ENCODE data around the gene KIAA1671.

DNA sequence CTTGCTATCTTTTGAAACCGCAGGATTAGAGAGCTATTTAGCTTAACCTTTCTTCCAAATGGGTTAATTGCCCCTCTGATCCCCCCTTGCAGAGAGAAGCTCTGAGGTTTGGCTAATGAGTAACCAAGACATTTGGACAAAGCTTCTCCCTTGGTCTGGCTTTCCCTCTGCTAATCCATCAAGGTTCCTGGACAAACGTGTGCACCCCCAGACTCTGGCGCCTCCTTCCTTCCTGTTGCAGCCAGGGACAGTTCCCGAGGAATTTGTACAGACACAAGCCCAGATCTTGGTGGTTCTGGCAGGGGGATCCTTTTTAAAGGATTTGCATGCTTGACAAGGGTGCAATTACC is 1.6 kb downstream of the KIAA1671 start:
- TF ChIP-seq, protein P1, sequence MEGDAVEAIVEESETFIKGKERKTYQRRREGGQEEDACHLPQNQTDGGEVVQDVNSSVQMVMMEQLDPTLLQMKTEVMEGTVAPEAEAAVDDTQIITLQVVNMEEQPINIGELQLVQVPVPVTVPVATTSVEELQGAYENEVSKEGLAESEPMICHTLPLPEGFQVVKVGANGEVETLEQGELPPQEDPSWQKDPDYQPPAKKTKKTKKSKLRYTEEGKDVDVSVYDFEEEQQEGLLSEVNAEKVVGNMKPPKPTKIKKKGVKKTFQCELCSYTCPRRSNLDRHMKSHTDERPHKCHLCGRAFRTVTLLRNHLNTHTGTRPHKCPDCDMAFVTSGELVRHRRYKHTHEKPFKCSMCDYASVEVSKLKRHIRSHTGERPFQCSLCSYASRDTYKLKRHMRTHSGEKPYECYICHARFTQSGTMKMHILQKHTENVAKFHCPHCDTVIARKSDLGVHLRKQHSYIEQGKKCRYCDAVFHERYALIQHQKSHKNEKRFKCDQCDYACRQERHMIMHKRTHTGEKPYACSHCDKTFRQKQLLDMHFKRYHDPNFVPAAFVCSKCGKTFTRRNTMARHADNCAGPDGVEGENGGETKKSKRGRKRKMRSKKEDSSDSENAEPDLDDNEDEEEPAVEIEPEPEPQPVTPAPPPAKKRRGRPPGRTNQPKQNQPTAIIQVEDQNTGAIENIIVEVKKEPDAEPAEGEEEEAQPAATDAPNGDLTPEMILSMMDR (conservative IDR thresholded peaks at IDR 0.05; ENCODE audit: low read length), result no peak
- TF ChIP-seq EZH2phosphoT487 (IDR thresholded peaks at IDR 0.05; ENCODE audit: borderline replicate concordance), result no peak

Data from Loucy (cell line).